HUES64 (cell line): ENCODE measurements around the gene GRM8.

Experiments
- H3K27ac ChIP-seq: 2 replicates; pipeline ENCODE4 v1.7.0; 2013; ENCODE audit warnings: low read depth, low read length, inconsistent platforms
- H3K27me3 ChIP-seq: 2 replicates; pipeline ENCODE4 v1.6.1; 2013; ENCODE audit warnings: mild to moderate bottlenecking, low read length; ENCODE audit not compliant: insufficient read depth
- H3K36me3 ChIP-seq: 2 replicates; pipeline ENCODE4 v1.6.1; 2013; ENCODE audit warnings: mild to moderate bottlenecking, low read length; ENCODE audit not compliant: insufficient read depth
- H3K4me1 ChIP-seq: 2 replicates; pipeline ENCODE4 v1.6.1; 2013; ENCODE audit warnings: mild to moderate bottlenecking, low read length, moderate library complexity; ENCODE audit not compliant: insufficient read depth
- H3K4me3 ChIP-seq: 2 replicates; pipeline ENCODE4 v1.5.1; 2013; ENCODE audit warnings: mild to moderate bottlenecking, low read length, moderate library complexity
- H3K9ac ChIP-seq: 2 replicates; pipeline ENCODE4 v1.6.1; 2013; ENCODE audit warnings: mild to moderate bottlenecking, low read depth, low read length
- H3K9me3 ChIP-seq: 2 replicates; pipeline ENCODE4 v1.6.1; 2013; ENCODE audit warnings: low read depth, low read length; ENCODE audit not compliant: insufficient read depth
- WGBS: fragments of 150-250, 120-280 bp; methylation state at CpG from one replicate; pipeline ENCODE4 v1.1.7; 2013; ENCODE audit warnings: missing lambda C conversion rate; 5-methylcytosine and 5-hydroxymethylcytosine counted together

Gene GRM8

DNA sequence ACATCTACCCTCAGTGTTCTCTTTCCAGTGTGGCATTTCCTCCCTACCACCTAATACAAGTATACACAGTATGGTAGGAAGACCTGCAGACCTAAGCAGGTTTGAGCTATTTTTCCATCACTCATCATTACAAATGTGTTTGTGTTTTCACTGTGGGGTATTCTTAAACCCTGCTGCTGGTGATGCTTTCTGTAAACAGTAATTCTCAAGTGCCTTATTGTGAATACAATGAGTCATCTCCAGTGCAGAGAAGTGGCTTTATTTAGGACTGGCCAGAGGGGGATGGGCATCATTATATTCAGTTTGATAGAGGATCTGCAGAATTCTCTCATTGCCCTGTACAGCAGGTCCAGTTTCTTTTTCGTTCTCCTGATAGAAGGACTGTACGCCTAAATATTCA is 63.7 kb downstream of the GRM8 start:
- Histone ChIP-seq H3K36me3 (no peaks in the 10 kb centered on the region), H3K27ac (no peak overlapping the region), H3K4me1 (peaks cover 15% of the 10 kb centered on the region; the same call in 1 of the 2 replicates), H3K9ac (no peak overlapping the region), H3K4me3 (no peak overlapping the region), H3K27me3 (no peaks in the 10 kb centered on the region), H3K9me3 (no peaks in the 10 kb centered on the region)
- WGBS, result 94% methylated on average over 2 of the region's 2 CpGs

DNA sequence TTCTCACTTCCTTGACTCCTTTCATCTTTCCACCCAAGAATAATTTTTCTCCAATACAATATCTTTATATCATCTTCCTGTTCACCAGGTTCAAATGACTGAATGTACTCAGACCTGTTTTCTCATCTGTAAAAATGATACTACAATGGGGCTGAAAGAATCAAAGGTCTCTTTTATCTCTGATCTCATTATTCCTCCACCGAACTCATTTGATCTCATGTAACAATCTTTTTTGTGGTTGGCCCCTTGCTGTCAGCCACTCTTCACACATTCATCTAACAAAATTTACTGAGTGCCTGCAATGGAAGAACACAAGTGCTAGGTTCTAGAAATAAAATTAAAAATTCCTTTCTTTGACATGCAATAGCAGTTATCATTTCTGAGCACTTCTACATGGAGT is 65.0 kb downstream of the GRM8 start:
- peaks cover 15% of the 10 kb centered on the region; the same call in 1 of the 2 replicates for H3K4me1 ChIP-seq
- 91% methylated on average over 1 of the region's 1 CpG for WGBS
- no peaks in the 10 kb centered on the region for H3K36me3 ChIP-seq
- H3K27me3 ChIP-seq, result no peaks in the 10 kb centered on the region
- no peak overlapping the region for H3K4me3 ChIP-seq
- no peaks in the 10 kb centered on the region for H3K9me3 ChIP-seq
- H3K27ac ChIP-seq, result no peak overlapping the region
- H3K9ac ChIP-seq, result no peak overlapping the region

DNA sequence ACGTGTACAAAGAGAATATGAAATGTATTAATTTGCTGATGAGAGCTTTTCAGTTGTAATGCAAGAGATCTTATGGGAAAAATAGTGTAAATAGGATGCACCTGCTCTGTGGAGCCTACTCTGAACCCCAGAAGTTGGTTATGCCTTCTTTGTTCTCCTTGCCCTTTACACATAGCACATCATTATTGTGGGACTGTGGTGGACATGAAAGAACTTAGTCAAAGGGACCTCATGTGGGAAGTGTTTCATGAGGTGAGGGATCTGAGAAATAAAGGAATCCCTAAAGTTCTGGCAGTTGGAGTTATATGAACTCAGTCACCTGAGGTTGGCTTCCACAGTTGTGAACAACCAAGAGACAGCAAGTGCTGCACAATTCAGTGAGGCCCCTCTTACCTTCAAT is 66.1 kb downstream of the GRM8 start:
- Histone ChIP-seq H3K27ac (no peak overlapping the region), H3K9ac (no peak overlapping the region), H3K4me3 (no peak overlapping the region), H3K9me3 (no peaks in the 10 kb centered on the region), H3K27me3 (no peaks in the 10 kb centered on the region), H3K4me1 (peaks cover 15% of the 10 kb centered on the region; the same call in 1 of the 2 replicates), H3K36me3 (no peaks in the 10 kb centered on the region)
- 94% methylated on average over 1 of the region's 1 CpG for WGBS

- Histone ChIP-seq H3K36me3 (no peaks in the 10 kb centered on the region), H3K4me3 (no peak overlapping the region), H3K27me3 (no peaks in the 10 kb centered on the region), H3K9ac (no peak overlapping the region), H3K4me1 (no peaks in the 10 kb centered on the region), H3K27ac (no peak overlapping the region), H3K9me3 (no peaks in the 10 kb centered on the region)
Observed at GRCh38 chr7:127177156-127177555, 75.6 kb downstream of the GRM8 start.

DNA sequence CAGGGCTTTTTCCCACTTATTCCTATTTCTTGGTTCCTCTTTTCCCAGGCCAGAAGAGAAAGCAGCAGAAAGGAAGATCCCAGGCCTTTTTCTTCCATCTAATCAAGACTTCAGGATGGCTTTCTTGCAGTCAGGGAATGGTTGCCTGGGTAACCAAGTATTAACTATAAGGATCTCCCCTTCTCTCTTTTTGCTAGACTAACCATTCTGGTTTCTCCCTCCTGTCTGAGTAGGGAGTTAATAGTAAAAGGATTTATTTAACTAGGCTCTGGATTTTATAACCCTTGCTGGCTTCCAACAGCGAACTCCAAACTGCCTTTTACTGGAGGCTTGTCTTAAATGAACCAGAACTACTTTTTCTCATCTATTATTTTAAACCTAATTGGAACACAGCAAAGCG is 90.4 kb downstream of the GRM8 start:
- Histone ChIP-seq H3K4me3 (no peak overlapping the region), H3K27me3 (no peaks in the 10 kb centered on the region), H3K4me1 (no peaks in the 10 kb centered on the region), H3K9ac (no peak overlapping the region), H3K9me3 (no peaks in the 10 kb centered on the region), H3K27ac (no peak overlapping the region), H3K36me3 (no peaks in the 10 kb centered on the region)
- 88% methylated on average over 2 of the region's 2 CpGs for WGBS

GRCh38 chr7:127158659-127159058 is 94.1 kb downstream of the GRM8 start:
- WGBS, result 80% methylated on average over 3 of the region's 3 CpGs

GRCh38 chr7:127154958-127155357 is 97.8 kb downstream of the GRM8 start:
- H3K27me3 ChIP-seq, result no peaks in the 10 kb centered on the region
- 90% methylated on average over 4 of the region's 4 CpGs for WGBS
- H3K9me3 ChIP-seq, result no peaks in the 10 kb centered on the region
- H3K9ac ChIP-seq, result no peak overlapping the region
- no peak overlapping the region for H3K27ac ChIP-seq
- no peak overlapping the region for H3K4me3 ChIP-seq
- H3K4me1 ChIP-seq, result no peaks in the 10 kb centered on the region
- no peaks in the 10 kb centered on the region for H3K36me3 ChIP-seq

More at GRCh38 chr7:127158659-127159058, 94.1 kb downstream of the GRM8 start:
- Histone ChIP-seq H3K27me3 (no peaks in the 10 kb centered on the region), H3K27ac (no peak overlapping the region), H3K9ac (no peak overlapping the region), H3K9me3 (no peaks in the 10 kb centered on the region), H3K36me3 (no peaks in the 10 kb centered on the region), H3K4me3 (no peak overlapping the region), H3K4me1 (no peaks in the 10 kb centered on the region)

GRCh38 chr7:127154101-127154500 is 98.6 kb downstream of the GRM8 start:
- no peak overlapping the region for H3K4me3 ChIP-seq
- no peak overlapping the region for H3K9ac ChIP-seq
- WGBS, result 74% methylated on average over 3 of the region's 3 CpGs
- H3K4me1 ChIP-seq, result no peaks in the 10 kb centered on the region
- no peaks in the 10 kb centered on the region for H3K9me3 ChIP-seq
- H3K27me3 ChIP-seq, result no peaks in the 10 kb centered on the region
- no peaks in the 10 kb centered on the region for H3K36me3 ChIP-seq
- no peak overlapping the region for H3K27ac ChIP-seq

- no peak overlapping the region for H3K27ac ChIP-seq
- WGBS, result 98% methylated on average over 3 of the region's 3 CpGs
- no peak overlapping the region for H3K9ac ChIP-seq
Observed at GRCh38 chr7:127153315-127153714, 99.4 kb downstream of the GRM8 start.

DNA sequence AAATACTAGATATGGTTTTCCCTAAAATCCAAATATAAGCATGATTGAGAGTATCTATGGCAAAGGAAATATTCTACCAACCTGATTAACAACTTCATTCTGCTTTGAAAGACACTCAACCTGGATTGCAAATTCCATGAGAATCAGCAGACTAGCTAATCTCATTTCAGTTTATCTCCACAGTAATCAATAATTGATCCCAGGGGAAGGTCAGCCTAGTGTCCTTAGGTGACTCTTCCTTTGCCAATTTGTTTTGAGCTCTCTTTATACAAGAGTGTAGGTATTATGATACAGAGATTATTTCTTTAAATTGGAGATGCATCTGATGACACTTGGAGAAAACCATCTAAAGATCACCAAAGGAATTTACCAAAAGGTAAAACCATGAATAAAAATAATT is 100.3 kb downstream of the GRM8 start:
- Histone ChIP-seq H3K9ac (no peak overlapping the region), H3K4me3 (no peak overlapping the region), H3K4me1 (no peaks in the 10 kb centered on the region), H3K9me3 (no peaks in the 10 kb centered on the region), H3K27ac (no peak overlapping the region), H3K36me3 (no peaks in the 10 kb centered on the region), H3K27me3 (no peaks in the 10 kb centered on the region)

More at GRCh38 chr7:127153315-127153714, 99.4 kb downstream of the GRM8 start:
- Histone ChIP-seq H3K4me1 (no peaks in the 10 kb centered on the region), H3K9me3 (no peaks in the 10 kb centered on the region), H3K36me3 (no peaks in the 10 kb centered on the region), H3K27me3 (no peaks in the 10 kb centered on the region), H3K4me3 (no peak overlapping the region)

- no peaks in the 10 kb centered on the region for H3K9me3 ChIP-seq
- no peaks in the 10 kb centered on the region for H3K36me3 ChIP-seq
- 94% methylated on average over 8 of the region's 8 CpGs for WGBS
- H3K4me3 ChIP-seq, result no peak overlapping the region
- H3K27me3 ChIP-seq, result no peaks in the 10 kb centered on the region
- no peak overlapping the region for H3K27ac ChIP-seq
- no peaks in the 10 kb centered on the region for H3K4me1 ChIP-seq
- H3K9ac ChIP-seq, result no peak overlapping the region
Observed at GRCh38 chr7:127151379-127151778, 101.4 kb downstream of the GRM8 start.

GRCh38 chr7:127150543-127150942 is 102.2 kb downstream of the GRM8 start:
- no peaks in the 10 kb centered on the region for H3K27me3 ChIP-seq
- no peaks in the 10 kb centered on the region for H3K36me3 ChIP-seq
- WGBS, result 77% methylated on average over 2 of the region's 2 CpGs
- H3K27ac ChIP-seq, result no peak overlapping the region
- H3K4me3 ChIP-seq, result no peak overlapping the region
- H3K9ac ChIP-seq, result no peak overlapping the region
- H3K9me3 ChIP-seq, result no peaks in the 10 kb centered on the region
- no peaks in the 10 kb centered on the region for H3K4me1 ChIP-seq
